K562 (cell line): Measurements from ENCODE around the gene RNF112. TPM values are rescaled to one million over a fixed set of nuclear protein-coding genes. Genes with fewer than 3 reads are reported as not detected.

Experiments
- ATAC-seq: fragments of 200-7000 bp; cut with Tn5 transposase; 3 replicates; pipeline ENCODE4 v1.9.1; 2020; ENCODE audit warnings: moderate library complexity
- BruUV-seq: library from RNA; stranded (reverse); fragments of 400-500 nt; replicated peaks from 2 replicates; lab custom pipeline; 2021; lab: Mats Ljungman, UMichigan
- CTCF ChIA-PET: fragments of 300-600 bp; formaldehyde crosslinking; extraction: SDS; loops from one replicate; lab custom pipeline; 2021; ENCODE audit warnings: low intra/inter-chr PET ratio; lab: Yijun Ruan, JAX
- POLR2A ChIA-PET: fragments of 300-600, 350-650 bp; sonication (Branson Sonifier 250); formaldehyde crosslinking; extraction: SDS; loops from one replicate; lab custom pipeline; 2021; ENCODE audit warnings: antibody characterized with exemption, inconsistent platforms; lab: Yijun Ruan, JAX
- DNase-seq, 4 experiments: peaks; one replicate each; pipeline versions ENCODE4 v3.0.0 to v3.0.0-alpha.2; 2011 to 2018; ENCODE audit warnings: low spot score in 3 of 4, mixed read lengths in 3 of 4; ENCODE audit errors: extremely low read depth in 1 of 4
- FAIRE-seq: peaks from 2 replicates; lab custom pipeline; 2011; peaks lifted over from hg19 to GRCh38; lab: Jason Lieb, UNC
- H2AFZ ChIP-seq: 2 replicates; pipeline ENCODE4 v1.6.0; 2011; ENCODE audit warnings: low read depth, low read length, control low read depth, inconsistent platforms
- H3K27ac ChIP-seq: fragments of 200-600 bp; 3 replicates; pipeline ENCODE4 v1.8.0; 2011; ENCODE audit warnings: low read depth, mild to moderate bottlenecking, control low read depth, inconsistent platforms, low read length, moderate library complexity, mixed read lengths; ENCODE audit errors: extremely low read depth
- H3K27me3 ChIP-seq, 2 experiments: fragments of 300-600 bp in 1 of 2; 2 replicates in 1 of 2; 3 replicates in 1 of 2; pipeline versions ENCODE4 v1.6.0 to v1.8.0; 2011; ENCODE audit warnings: inconsistent platforms in 2 of 2, low read length in 2 of 2, mild to moderate bottlenecking in 1 of 2, mixed read lengths in 1 of 2, moderate library complexity in 1 of 2; ENCODE audit not compliant: control insufficient read depth in 2 of 2, insufficient read depth in 2 of 2
- H3K36me3 ChIP-seq: fragments of 300-600 bp; 3 replicates; pipeline ENCODE4 v1.8.0; 2011; ENCODE audit warnings: mild to moderate bottlenecking, low read length, inconsistent platforms; ENCODE audit not compliant: control insufficient read depth, insufficient read depth
- H3K4me1 ChIP-seq, 2 experiments: fragments of 200-600 bp in 1 of 2; replicated peaks in 1 of 2; 2 replicates in 1 of 2; 3 replicates in 1 of 2; pipeline versions ENCODE4 v1.5.1 to v1.8.0; 2011; ENCODE audit warnings: inconsistent platforms in 2 of 2, low read length in 2 of 2, mild to moderate bottlenecking in 1 of 2, mixed read lengths in 1 of 2, moderate library complexity in 1 of 2; ENCODE audit not compliant: control insufficient read depth in 2 of 2, insufficient read depth in 2 of 2
- H3K4me2 ChIP-seq: 2 replicates; pipeline ENCODE4 v1.6.1; 2011; ENCODE audit warnings: low read length, control low read depth, inconsistent platforms, mixed read lengths; ENCODE audit not compliant: insufficient read depth
- H3K4me3 ChIP-seq: fragments of 200-600 bp; sonication (generic), shearing (Covaris generic); 2 replicates; pipeline ENCODE4 v1.5.1; 2016; ENCODE audit warnings: control low read depth, inconsistent platforms
- H3K79me2 ChIP-seq: fragments of 200-600 bp; 3 replicates; pipeline ENCODE4 v1.8.0; 2011; ENCODE audit warnings: low read length, inconsistent platforms; ENCODE audit not compliant: control insufficient read depth, insufficient read depth
- H3K9ac ChIP-seq, 2 experiments: 2 replicates each; pipeline versions ENCODE4 v1.6.0 to v1.6.1; 2011; ENCODE audit warnings: low read depth in 2 of 2, low read length in 2 of 2, control low read depth in 1 of 2, inconsistent platforms in 1 of 2, mild to moderate bottlenecking in 1 of 2, mixed read lengths in 1 of 2; ENCODE audit not compliant: insufficient read depth in 1 of 2
- H3K9me1 ChIP-seq: one replicate; pipeline ENCODE4 v1.6.0; 2011; ENCODE audit warnings: inconsistent platforms, mild to moderate bottlenecking, low read length, moderate library complexity; ENCODE audit not compliant: control insufficient read depth, insufficient read depth
- H3K9me3 ChIP-seq: replicated peaks from 2 replicates; pipeline ENCODE4 v1.5.1; 2011; ENCODE audit warnings: low read depth, low read length, inconsistent platforms; ENCODE audit not compliant: control insufficient read depth, insufficient read depth
- H4K20me1 ChIP-seq: replicated peaks from 2 replicates; pipeline ENCODE4 v1.6.1; 2011; ENCODE audit warnings: low read length, inconsistent platforms, mixed read lengths; ENCODE audit not compliant: control insufficient read depth, insufficient read depth
- DDX20 ChIP-seq: fragments of 450-650 bp; IDR thresholded peaks from 2 replicates; pipeline ENCODE4 v1.6.1; 2016; ENCODE audit warnings: missing genetic modification characterization, low read depth, mild to moderate bottlenecking, missing compliant biosample characterization, moderate library complexity
- HNRNPUL1 ChIP-seq: fragments of 200-400 bp; formaldehyde crosslinking; IDR thresholded peaks from 2 replicates; pipeline ENCODE4 v1.6.1; 2017; ENCODE audit warnings: low read length
- MTA3 ChIP-seq: fragments of 450-650 bp; formaldehyde crosslinking; IDR thresholded peaks from 2 replicates; pipeline ENCODE4 v1.6.1; 2017; ENCODE audit warnings: mild to moderate bottlenecking, borderline replicate concordance
- POLR2G ChIP-seq: fragments of 200-400 bp; formaldehyde crosslinking; IDR thresholded peaks from 2 replicates; pipeline ENCODE4 v1.6.1; 2017; ENCODE audit warnings: low read depth, mild to moderate bottlenecking, antibody characterized with exemption, low read length, moderate library complexity
- RBM15 ChIP-seq: fragments of 200-400 bp; formaldehyde crosslinking; IDR thresholded peaks from 2 replicates; pipeline ENCODE4 v1.6.1; 2018; ENCODE audit warnings: mild to moderate bottlenecking, low read length, moderate library complexity; ENCODE audit not compliant: insufficient read depth
- SIN3B ChIP-seq: fragments of 450-650 bp; IDR thresholded peaks from 2 replicates; pipeline ENCODE4 v1.6.1; 2017; ENCODE audit warnings: low read depth, mild to moderate bottlenecking, moderate library complexity
- ZNF146 ChIP-seq: IDR thresholded peaks from one replicate; pipeline ENCODE4 v1.6.1; 2018; ENCODE audit warnings: missing compliant biosample characterization; ENCODE audit not compliant: unreplicated experiment
- ZNF561 ChIP-seq: fragments of 450-650 bp; formaldehyde crosslinking; conservative IDR thresholded peaks from 2 replicates; pipeline ENCODE4 v1.4.0; 2020; ENCODE audit warnings: mild to moderate bottlenecking, moderate library complexity
- WGBS: fragments of 100-300 bp; shearing (Covaris generic); methylation state at CpG from one replicate; pipeline ENCODE4 v1.1.6; 2016; ENCODE audit warnings: low coverage, mixed read lengths; ENCODE audit not compliant: insufficient coverage; ENCODE audit errors: missing lambda C conversion rate; 5-methylcytosine and 5-hydroxymethylcytosine counted together
- in situ Hi-C: fragments of 300-500 bp; cut with MboI; formaldehyde crosslinking; loops from 4 replicates; pipeline ENCODE4 v1.15.0; 2018; ENCODE audit warnings: inconsistent platforms, mixed read lengths
- intact Hi-C: fragments of 100-400 bp; cut with micrococcal nuclease; formaldehyde crosslinking; loops from 2 replicates; pipeline ENCODE4 v1.14.2; 2022
- polyA plus RNA-seq, 8 experiments: library from polyadenylated mRNA; depleted of rRNA in 4 of 8; stranded (reverse) in 5 of 8; unstranded in 3 of 8; fragments of >200 nt; fragmentation: Nextera tagmentation in 2 of 8; fragmentation: Illumina TruSeq in 1 of 8; extraction: Ambion mirVana in 2 of 8; extraction: Trizol in 1 of 8; gene quantifications; 2 replicates each; pipeline versions ENCODE4 v1.2.1 to v1.2.3, GENCODE V29; 2011 to 2014; ENCODE audit warnings: inconsistent platforms in 1 of 8, missing spikeins in 1 of 8
- total RNA-seq, 7 experiments: library from RNA; depleted of rRNA in 6 of 7; stranded (reverse); fragments of >200 nt in 6 of 7; fragmentation: Illumina TruSeq in 2 of 7; extraction: Trizol in 2 of 7; gene quantifications; 2 replicates each; pipeline versions ENCODE4 v1.2.1 to v1.2.3, GENCODE V29; 2011 to 2021; ENCODE audit warnings: low replicate concordance in 1 of 7
- TF ChIP-seq, protein P1 (sequence below): fragments of 250-450 bp; sonication (Bioruptor Pico); IDR thresholded peaks from 2 replicates; pipeline ENCODE4 v1.5.0; 2021; ENCODE audit warnings: mild to moderate bottlenecking, borderline replicate concordance
- TF ChIP-seq, protein P2 (sequence below): IDR thresholded peaks from 3 replicates; pipeline ENCODE4 v1.6.1; 2011; ENCODE audit warnings: borderline replicate concordance, mild to moderate bottlenecking, moderate library complexity; ENCODE audit not compliant: insufficient read length; ENCODE audit errors: extremely low read depth

The RNF112 gene
- total and polyA plus RNA-seq, 9 of the 15 experiments (the other 6 are each of a cell fraction or from before 2014, with no cell fraction given), result 0.05 TPM; not detected in 8

DNA sequence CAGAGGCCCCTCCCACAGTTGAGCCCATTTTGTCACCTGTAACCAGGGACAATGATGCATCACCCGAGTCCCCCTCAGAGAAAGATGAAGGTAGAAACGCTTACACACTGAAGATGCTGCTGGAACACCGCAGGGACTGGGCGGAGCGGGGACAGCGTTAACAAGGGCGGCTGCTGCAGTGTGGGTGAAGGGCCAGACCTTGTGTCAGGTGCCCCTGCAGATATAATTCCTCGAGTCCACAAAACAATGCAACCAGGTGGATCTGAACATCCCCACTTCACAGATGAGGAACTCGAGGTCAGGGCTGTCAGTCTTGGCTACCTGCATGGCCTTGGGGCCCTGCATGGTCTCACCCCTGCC, 39.0 kb upstream of the RNF112 start:
- Histone ChIP-seq H2AFZ (no peak overlapping the region), H3K4me2 (no peak overlapping the region), H3K79me2 (no peaks in the 10 kb centered on the region), H3K27ac (no peak overlapping the region), H4K20me1 (no peaks in the 10 kb centered on the region), H3K9me3 (no peaks in the 10 kb centered on the region), H3K4me3 (no peak overlapping the region), H3K4me1 (peaks cover 0 to 5% of the 10 kb centered on the region in 2 experiments; a peak in 3 of 5 replicates), H3K36me3 (no peaks in the 10 kb centered on the region), H3K9ac (no peak overlapping the region), H3K9me1 (no peaks in the 10 kb centered on the region), H3K27me3 (no peaks in the 10 kb centered on the region)
- 66% methylated on average over 9 of the region's 9 CpGs for WGBS
- BruUV-seq, result no TSS peak
- CTCF ChIA-PET, result no interaction called here
- TF ChIP-seq RBM15 (no peak), ZNF146 (CRISPR knock-in tag) (no peak), HNRNPUL1 (no peak), ZNF561 (CRISPR knock-in tag) (no peak), DDX20 (tag) (no peak), MTA3 (no peak), POLR2G (no peak), SIN3B (no peak)
- TF ChIP-seq, protein P1, sequence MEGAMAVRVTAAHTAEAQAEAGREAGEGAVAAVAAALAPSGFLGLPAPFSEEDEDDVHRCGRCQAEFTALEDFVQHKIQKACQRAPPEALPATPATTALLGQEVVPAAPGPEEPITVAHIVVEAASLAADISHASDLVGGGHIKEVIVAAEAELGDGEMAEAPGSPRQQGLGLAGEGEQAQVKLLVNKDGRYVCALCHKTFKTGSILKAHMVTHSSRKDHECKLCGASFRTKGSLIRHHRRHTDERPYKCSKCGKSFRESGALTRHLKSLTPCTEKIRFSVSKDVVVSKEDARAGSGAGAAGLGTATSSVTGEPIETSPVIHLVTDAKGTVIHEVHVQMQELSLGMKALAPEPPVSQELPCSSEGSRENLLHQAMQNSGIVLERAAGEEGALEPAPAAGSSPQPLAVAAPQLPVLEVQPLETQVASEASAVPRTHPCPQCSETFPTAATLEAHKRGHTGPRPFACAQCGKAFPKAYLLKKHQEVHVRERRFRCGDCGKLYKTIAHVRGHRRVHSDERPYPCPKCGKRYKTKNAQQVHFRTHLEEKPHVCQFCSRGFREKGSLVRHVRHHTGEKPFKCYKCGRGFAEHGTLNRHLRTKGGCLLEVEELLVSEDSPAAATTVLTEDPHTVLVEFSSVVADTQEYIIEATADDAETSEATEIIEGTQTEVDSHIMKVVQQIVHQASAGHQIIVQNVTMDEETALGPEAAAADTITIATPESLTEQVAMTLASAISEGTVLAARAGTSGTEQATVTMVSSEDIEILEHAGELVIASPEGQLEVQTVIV (CRISPR knock-in tag), result no peak
- TF ChIP-seq, protein P2, sequence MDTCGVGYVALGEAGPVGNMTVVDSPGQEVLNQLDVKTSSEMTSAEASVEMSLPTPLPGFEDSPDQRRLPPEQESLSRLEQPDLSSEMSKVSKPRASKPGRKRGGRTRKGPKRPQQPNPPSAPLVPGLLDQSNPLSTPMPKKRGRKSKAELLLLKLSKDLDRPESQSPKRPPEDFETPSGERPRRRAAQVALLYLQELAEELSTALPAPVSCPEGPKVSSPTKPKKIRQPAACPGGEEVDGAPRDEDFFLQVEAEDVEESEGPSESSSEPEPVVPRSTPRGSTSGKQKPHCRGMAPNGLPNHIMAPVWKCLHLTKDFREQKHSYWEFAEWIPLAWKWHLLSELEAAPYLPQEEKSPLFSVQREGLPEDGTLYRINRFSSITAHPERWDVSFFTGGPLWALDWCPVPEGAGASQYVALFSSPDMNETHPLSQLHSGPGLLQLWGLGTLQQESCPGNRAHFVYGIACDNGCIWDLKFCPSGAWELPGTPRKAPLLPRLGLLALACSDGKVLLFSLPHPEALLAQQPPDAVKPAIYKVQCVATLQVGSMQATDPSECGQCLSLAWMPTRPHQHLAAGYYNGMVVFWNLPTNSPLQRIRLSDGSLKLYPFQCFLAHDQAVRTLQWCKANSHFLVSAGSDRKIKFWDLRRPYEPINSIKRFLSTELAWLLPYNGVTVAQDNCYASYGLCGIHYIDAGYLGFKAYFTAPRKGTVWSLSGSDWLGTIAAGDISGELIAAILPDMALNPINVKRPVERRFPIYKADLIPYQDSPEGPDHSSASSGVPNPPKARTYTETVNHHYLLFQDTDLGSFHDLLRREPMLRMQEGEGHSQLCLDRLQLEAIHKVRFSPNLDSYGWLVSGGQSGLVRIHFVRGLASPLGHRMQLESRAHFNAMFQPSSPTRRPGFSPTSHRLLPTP, result no peak
- ATAC-seq (no peak), FAIRE-seq (no peak), DNase-seq (no peak)
- in situ Hi-C loops, result no loop called here
- POLR2A ChIA-PET, result interaction anchor here (0.6 kb wide), 1 partner anchor 25 kb away, joined by 3 read pairs; no protein-coding TSS in a partner anchor
- intact Hi-C loops, result no loop called here
